Prostate gland (tissue), 2 donors: ENCODE measurements around the gene TEK.

ENCODE experiments used
- POLR2A ChIP-seq: fragments of 450-650 bp; IDR thresholded peaks from one replicate; pipeline ENCODE4 v1.6.1; 2016; ENCODE audit warnings: antibody characterized with exemption, mild to moderate bottlenecking
- POLR2AphosphoS5 ChIP-seq: sonication (generic); formaldehyde crosslinking; IDR thresholded peaks from one replicate; pipeline ENCODE4 v1.6.1; 2017; ENCODE audit warnings: antibody characterized with exemption
- TF ChIP-seq, protein P1 (sequence below), 4 experiments: fragments of 200-600 bp in 2 of 4; fragments of 450-650 bp in 2 of 4; sonication (generic) in 2 of 4; IDR thresholded peaks; 1 replicate in 3 of 4; 2 replicates in 1 of 4; pipeline ENCODE4 v1.5.1; 2016 to 2019; ENCODE audit warnings: antibody characterized with exemption in 4 of 4, mild to moderate bottlenecking in 2 of 4, moderate library complexity in 2 of 4

DNA sequence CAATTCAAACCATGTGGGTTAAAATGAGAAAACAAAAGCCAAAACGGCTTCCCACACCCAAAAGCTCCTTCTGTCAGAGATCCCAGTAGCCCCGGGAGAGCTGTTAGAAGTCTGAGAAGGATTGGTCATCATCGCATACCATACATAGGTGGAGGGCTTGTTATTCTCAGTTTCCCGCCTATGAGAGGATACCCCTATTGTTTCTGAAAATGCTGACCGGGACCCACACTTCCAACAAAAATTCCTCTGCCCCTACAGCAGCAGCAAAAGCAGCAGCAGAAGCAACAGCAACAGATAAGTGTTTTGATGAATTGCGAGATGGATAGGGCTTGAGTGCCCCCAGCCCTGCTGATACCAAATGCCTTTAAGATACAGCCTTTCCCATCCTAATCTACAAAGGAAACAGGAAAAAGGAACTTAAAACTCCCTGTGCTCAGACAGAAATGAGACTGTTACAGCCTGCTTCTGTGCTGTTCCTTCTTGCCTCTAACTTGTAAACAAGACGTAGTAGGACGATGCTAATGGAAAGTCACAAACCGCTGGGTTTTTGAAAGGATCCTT lies at the start of gene TEK:
- TF ChIP-seq, protein P1, sequence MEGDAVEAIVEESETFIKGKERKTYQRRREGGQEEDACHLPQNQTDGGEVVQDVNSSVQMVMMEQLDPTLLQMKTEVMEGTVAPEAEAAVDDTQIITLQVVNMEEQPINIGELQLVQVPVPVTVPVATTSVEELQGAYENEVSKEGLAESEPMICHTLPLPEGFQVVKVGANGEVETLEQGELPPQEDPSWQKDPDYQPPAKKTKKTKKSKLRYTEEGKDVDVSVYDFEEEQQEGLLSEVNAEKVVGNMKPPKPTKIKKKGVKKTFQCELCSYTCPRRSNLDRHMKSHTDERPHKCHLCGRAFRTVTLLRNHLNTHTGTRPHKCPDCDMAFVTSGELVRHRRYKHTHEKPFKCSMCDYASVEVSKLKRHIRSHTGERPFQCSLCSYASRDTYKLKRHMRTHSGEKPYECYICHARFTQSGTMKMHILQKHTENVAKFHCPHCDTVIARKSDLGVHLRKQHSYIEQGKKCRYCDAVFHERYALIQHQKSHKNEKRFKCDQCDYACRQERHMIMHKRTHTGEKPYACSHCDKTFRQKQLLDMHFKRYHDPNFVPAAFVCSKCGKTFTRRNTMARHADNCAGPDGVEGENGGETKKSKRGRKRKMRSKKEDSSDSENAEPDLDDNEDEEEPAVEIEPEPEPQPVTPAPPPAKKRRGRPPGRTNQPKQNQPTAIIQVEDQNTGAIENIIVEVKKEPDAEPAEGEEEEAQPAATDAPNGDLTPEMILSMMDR (IDR thresholded peaks at IDR 0.05): no peak
- TF ChIP-seq POLR2A: no peak
- TF ChIP-seq POLR2AphosphoS5: no peak
